ENCODE measurements around the gene NEK6. TPM values are rescaled to one million over a fixed set of nuclear protein-coding genes. Genes with fewer than 3 reads are reported as not detected.
A peak's percentile ranks its signal among the peaks of the same experiment; 100 is the strongest.

The NEK6 gene
- polyA plus RNA-seq, 1 experiment, result 128 TPM

GRCh38 chr9:124353811-124354274 lies 96.1 kb downstream of the NEK6 start:
- Histone ChIP-seq H3K27ac (ENCODE audit: low read depth, low read length) (peak overlapping the region; percentile 75), H3K9me3 (ENCODE audit: control insufficient read depth, insufficient read depth, low read length) (no peaks in the 10 kb centered on the region), H3K4me3 (ENCODE audit: low read depth, low read length) (no peak overlapping the region), H3K27me3 (ENCODE audit: control insufficient read depth, insufficient read depth, low read length) (no peaks in the 10 kb centered on the region)
- CTCF ChIA-PET, result no interaction called here
- POLR2A ChIA-PET, result no interaction called here
- DNase-seq (ENCODE audit: low read depth, low spot score), result peak; percentile 27
- TF ChIP-seq CTCF (IDR thresholded peaks at IDR 0.05; ENCODE audit: low read depth, low read length), result no peak

- H3K27me3 ChIP-seq (ENCODE audit: control insufficient read depth, insufficient read depth, low read length), result no peaks in the 10 kb centered on the region
- POLR2A ChIA-PET, result no interaction called here
- no peak overlapping the region for H3K4me3 ChIP-seq (ENCODE audit: low read depth, low read length)
- peak overlapping the region; percentile 75 for H3K27ac ChIP-seq (ENCODE audit: low read depth, low read length)
- CTCF ChIA-PET, result no interaction called here
- no peak for TF ChIP-seq CTCF (IDR thresholded peaks at IDR 0.05; ENCODE audit: low read depth, low read length)
- no peaks in the 10 kb centered on the region for H3K9me3 ChIP-seq (ENCODE audit: control insufficient read depth, insufficient read depth, low read length)
- DNase-seq (ENCODE audit: low read depth, low spot score), result no peak
Measured at GRCh38 chr9:124354346-124355038, 96.7 kb downstream of the NEK6 start.

- Histone ChIP-seq H3K27ac (ENCODE audit: low read depth, low read length) (no peak overlapping the region), H3K27me3 (ENCODE audit: control insufficient read depth, insufficient read depth, low read length) (no peaks in the 10 kb centered on the region), H3K4me3 (ENCODE audit: low read depth, low read length) (no peak overlapping the region), H3K9me3 (ENCODE audit: control insufficient read depth, insufficient read depth, low read length) (no peaks in the 10 kb centered on the region)
- CTCF ChIA-PET, result no interaction called here
- DNase-seq (ENCODE audit: low read depth, low spot score), result no peak
- TF ChIP-seq CTCF (IDR thresholded peaks at IDR 0.05; ENCODE audit: low read depth, low read length), result no peak
- POLR2A ChIA-PET, result no interaction called here
Measured at GRCh38 chr9:124355039-124355940, 97.5 kb downstream of the NEK6 start.

GRCh38 chr9:124355941-124356744 lies 98.4 kb downstream of the NEK6 start:
- POLR2A ChIA-PET, result interaction anchor here (0.6 kb wide), 1 partner anchor 48 kb away, joined by 4 read pairs; no protein-coding TSS in a partner anchor
- DNase-seq (ENCODE audit: low read depth, low spot score), result no peak
- no peaks in the 10 kb centered on the region for H3K9me3 ChIP-seq (ENCODE audit: control insufficient read depth, insufficient read depth, low read length)
- no peak for TF ChIP-seq CTCF (IDR thresholded peaks at IDR 0.05; ENCODE audit: low read depth, low read length)
- H3K27ac ChIP-seq (ENCODE audit: low read depth, low read length), result no peak overlapping the region
- CTCF ChIA-PET, result no interaction called here
- H3K27me3 ChIP-seq (ENCODE audit: control insufficient read depth, insufficient read depth, low read length), result no peaks in the 10 kb centered on the region
- H3K4me3 ChIP-seq (ENCODE audit: low read depth, low read length), result no peak overlapping the region

Measured in AG04450 (cell line).